ENCODE data around the gene DNAJB13. TPM values are rescaled to one million over a fixed set of nuclear protein-coding genes. Genes with fewer than 3 reads are reported as not detected.

DNAJB13 gene
- total RNA-seq, 1 donor from 2014 or later = 0.60 TPM

DNA sequence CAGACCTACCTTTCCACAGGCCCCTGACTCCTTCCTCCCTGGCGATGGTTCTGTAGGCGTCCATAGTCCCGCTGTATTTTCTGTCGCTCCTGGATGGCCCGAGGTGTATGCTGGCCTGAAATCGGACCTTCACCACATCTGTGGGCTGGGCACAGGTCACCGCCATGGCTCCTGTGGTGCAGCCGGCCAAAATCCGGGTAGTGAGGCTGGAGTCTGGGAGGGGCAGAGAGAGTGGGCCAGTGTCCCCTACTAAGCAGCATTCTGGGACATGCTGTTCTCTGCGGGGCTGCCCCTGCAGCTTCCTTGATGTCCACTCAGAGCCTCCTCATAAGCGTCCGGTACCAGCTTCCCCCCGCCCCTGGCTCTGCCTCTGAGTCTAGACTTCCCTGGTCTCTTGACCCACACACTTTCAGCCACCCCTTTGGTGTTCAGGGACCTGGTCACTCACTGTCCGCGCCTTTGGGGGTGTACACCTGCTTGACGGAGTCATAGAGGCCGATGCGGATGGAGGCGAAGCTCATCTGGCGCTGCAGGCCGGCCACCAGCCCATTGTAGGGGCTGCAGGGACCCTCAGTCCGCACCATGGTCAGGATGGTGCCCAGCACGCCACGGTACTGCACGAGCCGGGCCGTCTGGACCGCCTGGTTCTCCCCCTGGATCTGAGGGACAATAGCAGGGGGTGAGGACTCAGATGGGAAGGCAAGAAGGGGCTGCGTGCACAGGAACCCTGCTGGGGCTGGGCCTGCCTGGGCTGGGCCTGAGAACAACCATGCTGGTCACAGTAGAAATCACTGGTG, 55.1 kb downstream of the DNAJB13 start:
- Mint-ChIP-seq H3K4me1 (peaks cover 14% of the 10 kb centered on the region), H3K4me3 (no peak overlapping the region), H3K36me3 (peaks cover 13% of the 10 kb centered on the region), H3K27ac (no peak overlapping the region), H3K27me3 (ENCODE audit: low read depth) (no peaks in the 10 kb centered on the region), H3K9me3 (no peaks in the 10 kb centered on the region)
- TF ChIP-seq, protein P1, sequence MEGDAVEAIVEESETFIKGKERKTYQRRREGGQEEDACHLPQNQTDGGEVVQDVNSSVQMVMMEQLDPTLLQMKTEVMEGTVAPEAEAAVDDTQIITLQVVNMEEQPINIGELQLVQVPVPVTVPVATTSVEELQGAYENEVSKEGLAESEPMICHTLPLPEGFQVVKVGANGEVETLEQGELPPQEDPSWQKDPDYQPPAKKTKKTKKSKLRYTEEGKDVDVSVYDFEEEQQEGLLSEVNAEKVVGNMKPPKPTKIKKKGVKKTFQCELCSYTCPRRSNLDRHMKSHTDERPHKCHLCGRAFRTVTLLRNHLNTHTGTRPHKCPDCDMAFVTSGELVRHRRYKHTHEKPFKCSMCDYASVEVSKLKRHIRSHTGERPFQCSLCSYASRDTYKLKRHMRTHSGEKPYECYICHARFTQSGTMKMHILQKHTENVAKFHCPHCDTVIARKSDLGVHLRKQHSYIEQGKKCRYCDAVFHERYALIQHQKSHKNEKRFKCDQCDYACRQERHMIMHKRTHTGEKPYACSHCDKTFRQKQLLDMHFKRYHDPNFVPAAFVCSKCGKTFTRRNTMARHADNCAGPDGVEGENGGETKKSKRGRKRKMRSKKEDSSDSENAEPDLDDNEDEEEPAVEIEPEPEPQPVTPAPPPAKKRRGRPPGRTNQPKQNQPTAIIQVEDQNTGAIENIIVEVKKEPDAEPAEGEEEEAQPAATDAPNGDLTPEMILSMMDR (IDR thresholded peaks at IDR 0.05; ENCODE audit: unreplicated experiment) = no peak
- DNase-seq (ENCODE audit: low spot score in 2 of 2, unreplicated experiment in 2 of 2) = no peak

DNA sequence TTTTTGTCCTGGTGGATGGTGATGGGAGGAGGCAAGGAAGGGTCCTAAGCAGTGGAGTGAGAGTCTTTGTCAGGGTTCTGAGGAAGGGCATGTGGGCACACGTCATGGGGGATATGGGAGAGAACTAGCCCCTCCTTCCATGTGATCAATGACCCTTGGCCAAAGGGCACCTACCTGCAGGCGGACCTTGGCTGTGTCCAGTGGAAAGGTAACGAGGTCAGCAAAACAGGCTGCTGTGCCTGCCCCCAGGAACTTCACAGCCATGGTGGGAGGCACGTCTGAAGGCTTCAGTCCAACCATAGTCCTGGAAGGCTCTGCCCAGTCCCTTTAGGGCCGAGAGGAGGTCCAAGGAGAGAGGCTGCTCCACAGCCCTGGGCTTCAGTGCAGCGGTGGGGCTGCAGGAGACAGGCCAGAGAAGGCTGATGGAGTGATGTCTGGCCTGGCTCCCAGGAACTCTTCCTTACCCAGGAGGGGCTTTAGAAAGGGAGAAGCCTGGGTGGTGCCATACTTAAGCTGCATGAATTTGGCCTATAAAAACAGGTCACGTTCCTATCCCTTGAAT, 56.0 kb downstream of the DNAJB13 start:
- no peaks in the 10 kb centered on the region for H3K9me3 Mint-ChIP-seq
- H3K27ac Mint-ChIP-seq = no peak overlapping the region
- H3K27me3 Mint-ChIP-seq (ENCODE audit: low read depth) = no peaks in the 10 kb centered on the region
- TF ChIP-seq, protein P1 (IDR thresholded peaks at IDR 0.05; ENCODE audit: unreplicated experiment) = no peak
- no peak overlapping the region for H3K4me3 Mint-ChIP-seq
- peaks cover 22% of the 10 kb centered on the region for H3K4me1 Mint-ChIP-seq
- peaks cover 16% of the 10 kb centered on the region for H3K36me3 Mint-ChIP-seq
- DNase-seq (ENCODE audit: low spot score in 2 of 2, unreplicated experiment in 2 of 2) = no peak

DNA sequence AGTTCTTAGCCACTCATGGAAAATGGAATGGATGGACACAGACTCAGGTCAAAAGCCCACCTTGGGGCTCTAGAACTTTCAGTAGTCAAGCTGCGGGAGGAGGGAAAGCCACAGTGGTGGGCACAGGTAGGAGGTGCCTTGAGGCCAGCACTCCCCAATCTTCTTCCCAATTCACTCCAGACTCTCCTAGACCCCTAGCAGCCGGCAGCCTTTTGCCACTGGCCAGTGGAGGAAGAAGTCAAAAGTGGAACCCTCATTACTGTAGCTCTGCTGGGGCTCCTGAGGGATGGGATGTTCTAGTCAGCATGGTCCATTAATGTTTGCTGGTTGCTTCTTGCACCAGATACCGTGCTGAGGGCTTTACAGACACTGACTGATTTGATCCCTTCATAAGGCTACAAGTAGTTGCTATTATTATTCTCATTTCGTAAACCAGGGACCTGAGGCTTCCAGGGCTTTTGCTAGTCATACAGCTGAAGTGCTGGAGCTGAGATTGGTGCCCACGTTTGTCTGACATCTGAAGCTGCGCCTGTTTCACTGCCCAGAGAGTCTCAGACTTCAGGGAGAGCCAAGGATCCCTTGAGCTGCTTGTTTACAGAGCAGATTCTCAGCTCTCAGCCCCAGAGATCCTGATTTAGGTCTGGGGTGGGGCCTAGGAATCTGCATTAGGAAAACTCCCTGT, 57.0 kb downstream of the DNAJB13 start:
- H3K36me3 Mint-ChIP-seq = peaks cover 18% of the 10 kb centered on the region
- no peak for DNase-seq (ENCODE audit: low spot score in 2 of 2, unreplicated experiment in 2 of 2)
- H3K4me3 Mint-ChIP-seq = no peak overlapping the region
- H3K4me1 Mint-ChIP-seq = peaks cover 22% of the 10 kb centered on the region
- H3K27ac Mint-ChIP-seq = no peak overlapping the region
- no peaks in the 10 kb centered on the region for H3K27me3 Mint-ChIP-seq (ENCODE audit: low read depth)
- no peaks in the 10 kb centered on the region for H3K9me3 Mint-ChIP-seq
- TF ChIP-seq, protein P1 (IDR thresholded peaks at IDR 0.05; ENCODE audit: unreplicated experiment) = no peak

DNA sequence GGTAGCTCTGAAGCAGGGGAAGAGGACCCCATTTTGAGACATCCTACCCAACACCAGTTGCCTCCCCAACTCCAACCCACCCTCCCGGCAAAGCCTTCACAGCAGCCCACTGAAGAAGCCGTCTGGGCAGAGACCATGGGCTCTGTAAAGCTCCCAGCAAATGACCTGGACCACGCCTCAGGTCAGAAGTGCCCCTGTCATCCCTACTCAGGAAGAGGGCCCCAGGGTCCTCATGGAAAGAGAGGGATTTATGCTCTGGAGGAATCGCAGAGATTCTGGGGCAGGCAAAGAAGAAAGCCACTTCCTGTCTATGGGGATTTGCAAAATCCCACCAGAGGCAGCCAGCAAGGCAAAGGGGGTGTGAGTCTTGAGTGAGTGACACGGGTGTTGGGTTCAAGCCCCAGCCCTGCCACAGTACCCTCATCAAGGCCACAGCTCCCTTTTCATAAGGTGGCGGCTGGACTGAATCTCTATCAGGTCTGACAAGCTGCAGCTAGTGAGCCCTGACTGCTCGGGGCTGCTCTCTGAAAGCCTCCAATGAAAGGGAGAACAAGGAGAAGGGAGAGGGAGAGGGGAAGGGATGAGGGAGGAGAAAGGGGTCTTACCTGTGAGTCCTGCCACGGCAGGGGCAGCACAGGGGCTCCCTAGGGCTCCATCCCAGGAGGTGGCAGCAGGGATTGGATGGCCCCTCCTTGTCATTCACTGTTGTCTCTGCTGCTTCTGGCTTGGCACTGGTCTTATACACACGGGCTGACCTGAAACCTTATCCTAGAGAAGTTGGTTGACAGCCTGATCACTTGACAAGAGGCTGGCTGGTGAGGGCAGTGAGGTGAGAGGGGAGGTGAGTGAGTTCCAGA, 57.8 kb downstream of the DNAJB13 start, which contains the start of gene UCP3:
Gene UCP3, minus strand, starts transcription at position 713 of the 857 bp plus-strand sequence. CDS start 2,043 bp downstream, outside the sequence.
- Mint-ChIP-seq H3K27me3 (ENCODE audit: low read depth) (no peaks in the 10 kb centered on the region), H3K4me3 (no peak within 1 kb of the TSS), H3K9me3 (no peaks in the 10 kb centered on the region), H3K4me1 (peaks cover 22% of the 10 kb centered on the region), H3K27ac (peak within 1 kb of the TSS; percentile 35), H3K36me3 (peaks cover 13% of the 10 kb centered on the region)
- TF ChIP-seq, protein P1 (IDR thresholded peaks at IDR 0.05; ENCODE audit: unreplicated experiment) = no peak
- no peak for DNase-seq (ENCODE audit: low spot score in 2 of 2, unreplicated experiment in 2 of 2)

DNA sequence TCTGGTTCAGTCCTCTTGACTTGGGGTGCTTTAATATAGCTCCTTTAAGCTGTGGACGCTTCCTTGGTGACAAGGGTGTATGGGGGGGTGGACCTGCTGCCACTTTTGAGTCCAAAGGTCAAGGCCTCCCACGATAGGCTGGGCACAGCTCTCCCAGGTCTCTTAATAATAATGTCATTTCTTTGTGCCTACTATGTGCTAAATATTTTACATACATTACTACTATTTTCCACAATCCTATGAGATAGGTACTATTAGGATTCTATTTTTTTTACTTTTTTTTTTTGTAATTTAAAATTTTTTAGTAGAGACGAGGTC, 58.4 kb downstream of the DNAJB13 start:
- Mint-ChIP-seq H3K36me3 (peaks cover 9% of the 10 kb centered on the region), H3K27me3 (ENCODE audit: low read depth) (no peaks in the 10 kb centered on the region), H3K4me1 (peaks cover 22% of the 10 kb centered on the region), H3K27ac (no peak overlapping the region), H3K9me3 (no peaks in the 10 kb centered on the region), H3K4me3 (no peak overlapping the region)
- TF ChIP-seq, protein P1 (IDR thresholded peaks at IDR 0.05; ENCODE audit: unreplicated experiment) = no peak
- DNase-seq (ENCODE audit: low spot score in 2 of 2, unreplicated experiment in 2 of 2) = no peak

All from mesothelial cell of epicardium (in vitro differentiated cells).